HepG2 (cell line): ENCODE results near the gene ADCY6. TPM values are rescaled to one million over a fixed set of nuclear protein-coding genes. Genes with fewer than 3 reads are reported as not detected.

Source experiments
- ATAC-seq: fragments of 200-7000 bp; cut with Tn5 transposase; 3 replicates; pipeline ENCODE4 v1.9.1; 2020; ENCODE audit warnings: mild to moderate bottlenecking, moderate library complexity
- BruUV-seq: library from RNA; stranded (reverse); fragments of 400-500 nt; replicated peaks from 2 replicates; lab custom pipeline; 2021; lab: Mats Ljungman, UMichigan
- CTCF ChIA-PET: fragments of 300-600 bp; formaldehyde crosslinking; extraction: SDS; loops from one replicate; lab custom pipeline; 2021; ENCODE audit warnings: low total read pairs, inconsistent platforms, low intra/inter-chr PET ratio; lab: Yijun Ruan, JAX
- POLR2A ChIA-PET: fragments of 350-600 bp; sonication (Branson Sonifier 250); formaldehyde crosslinking; loops from one replicate; lab custom pipeline; 2020; ENCODE audit warnings: antibody characterized with exemption, inconsistent platforms; lab: Yijun Ruan, JAX
- DNase-seq: peaks from one replicate; pipeline ENCODE4 v3.0.0-alpha.2; 2015; ENCODE audit warnings: low spot score
- FAIRE-seq: peaks from 3 replicates; lab custom pipeline; 2011; peaks lifted over from hg19 to GRCh38; lab: Jason Lieb, UNC
- H2AFZ ChIP-seq: one replicate; pipeline ENCODE4 v1.6.1; 2011; ENCODE audit warnings: low read length, inconsistent platforms
- H3K27ac ChIP-seq: fragments of 300-600 bp; 3 replicates; pipeline ENCODE4 v1.8.0; 2011; ENCODE audit warnings: mixed run types, mild to moderate bottlenecking, mixed read lengths, low read length, inconsistent platforms; ENCODE audit not compliant: insufficient read depth; ENCODE audit errors: extremely low read length
- H3K27me3 ChIP-seq, 2 experiments: fragments of 200-600 bp in 1 of 2; 2 replicates in 1 of 2; 3 replicates in 1 of 2; pipeline versions ENCODE4 v1.6.0 to v1.8.0; 2011; ENCODE audit warnings: low read length in 2 of 2, mild to moderate bottlenecking in 2 of 2, moderate library complexity in 2 of 2, inconsistent platforms in 1 of 2; ENCODE audit not compliant: insufficient read depth in 2 of 2, control insufficient read depth in 1 of 2
- H3K36me3 ChIP-seq, 2 experiments: fragments of 200-600 bp in 1 of 2; replicated peaks in 1 of 2; 2 replicates in 1 of 2; 3 replicates in 1 of 2; pipeline versions ENCODE4 v1.5.1 to v1.8.0; 2011; ENCODE audit warnings: low read length in 2 of 2, inconsistent platforms in 1 of 2; ENCODE audit not compliant: insufficient read depth in 2 of 2, control insufficient read depth in 1 of 2
- H3K4me1 ChIP-seq: 2 replicates; pipeline ENCODE4 v1.5.1; 2012; ENCODE audit warnings: low read length, inconsistent platforms; ENCODE audit not compliant: insufficient read depth
- H3K4me2 ChIP-seq: 2 replicates; pipeline ENCODE4 v1.6.0; 2011; ENCODE audit warnings: low read depth, low read length, inconsistent platforms
- H3K4me3 ChIP-seq, 3 experiments: fragments of 200-600 bp in 1 of 3; sonication (generic), shearing (Covaris generic) in 1 of 3; replicated peaks in 1 of 3; 2 replicates each; pipeline ENCODE4 v1.5.1; 2011 to 2016; ENCODE audit warnings: low read length in 3 of 3, inconsistent platforms in 2 of 3, low read depth in 2 of 3, mild to moderate bottlenecking in 2 of 3, control low read depth in 1 of 3, mixed read lengths in 1 of 3; ENCODE audit not compliant: insufficient read depth in 1 of 3
- H3K79me2 ChIP-seq: one replicate; pipeline ENCODE4 v1.6.1; 2011; ENCODE audit warnings: low read length, inconsistent platforms; ENCODE audit not compliant: insufficient read depth
- H3K9ac ChIP-seq: 2 replicates; pipeline ENCODE4 v1.6.0; 2011; ENCODE audit warnings: mild to moderate bottlenecking, low read depth, low read length, inconsistent platforms; ENCODE audit not compliant: insufficient read depth
- H3K9me3 ChIP-seq: 2 replicates; pipeline ENCODE4 v1.5.1; 2012; ENCODE audit warnings: mild to moderate bottlenecking, low read length
- H4K20me1 ChIP-seq: 2 replicates; pipeline ENCODE4 v1.6.0; 2011; ENCODE audit warnings: inconsistent platforms, mild to moderate bottlenecking, low read length, moderate library complexity; ENCODE audit not compliant: insufficient read depth
- IRX3 ChIP-seq: sonication (generic); formaldehyde crosslinking; IDR thresholded peaks from 2 replicates; pipeline ENCODE4 v1.8.1; 2023; ENCODE audit warnings: mild to moderate bottlenecking, low read depth, missing genetic modification reagents, borderline replicate concordance
- KDM1A ChIP-seq: IDR thresholded peaks from 2 replicates; pipeline ENCODE4 v1.6.1; 2016; ENCODE audit warnings: missing compliant biosample characterization
- NR2F6 ChIP-seq, 2 experiments: IDR thresholded peaks; 2 replicates each; pipeline ENCODE4 v1.6.1; 2016; ENCODE audit warnings: antibody characterized with exemption in 1 of 2, mild to moderate bottlenecking in 1 of 2
- SRF ChIP-seq: IDR thresholded peaks from 2 replicates; pipeline ENCODE4 v1.6.1; 2011; ENCODE audit warnings: mild to moderate bottlenecking, low read depth, low read length, moderate library complexity
- TBX3 ChIP-seq: fragments of 450-650 bp; IDR thresholded peaks from 2 replicates; pipeline ENCODE4 v1.6.1; 2017; ENCODE audit warnings: antibody characterized with exemption, mild to moderate bottlenecking, inconsistent platforms, borderline replicate concordance
- ZMAT3 ChIP-seq: sonication (generic); formaldehyde crosslinking; conservative IDR thresholded peaks from 2 replicates; pipeline ENCODE4 v1.7.0; 2021; ENCODE audit warnings: missing genetic modification reagents
- ZMYM4 ChIP-seq: sonication (generic); formaldehyde crosslinking; IDR thresholded peaks from 2 replicates; pipeline ENCODE4 v1.8.1; 2023; ENCODE audit warnings: mild to moderate bottlenecking, missing genetic modification reagents
- ZNF713 ChIP-seq: sonication (generic); formaldehyde crosslinking; IDR thresholded peaks from 2 replicates; pipeline ENCODE4 v1.4.0; 2020; ENCODE audit warnings: mild to moderate bottlenecking, missing genetic modification reagents
- WGBS: methylation state at CpG from one replicate; pipeline ENCODE4 v1.1.6; 2017; ENCODE audit warnings: low lambda C conversion rate; 5-methylcytosine and 5-hydroxymethylcytosine counted together
- in situ Hi-C: cut with HindIII; loops from 2 replicates; pipeline ENCODE4 v1.10.0; 2017; ENCODE audit warnings: low pct_unique_long_range_greater_than_20kb; ENCODE audit not compliant: extremely low pct_ligation_motif_present
- intact Hi-C: fragments of 100-400 bp; cut with micrococcal nuclease; formaldehyde crosslinking; loops from one replicate; pipeline ENCODE4 v1.10.0; 2022; ENCODE audit not compliant: unreplicated experiment
- polyA plus RNA-seq, 8 experiments: library from polyadenylated mRNA; depleted of rRNA in 3 of 8; stranded (reverse) in 7 of 8; unstranded in 1 of 8; fragments of >200 nt; fragmentation: Illumina TruSeq in 4 of 8; extraction: Trizol in 4 of 8; gene quantifications; 2 replicates each; pipeline versions ENCODE4 v1.2.1 to v1.2.3, GENCODE V29; 2011 to 2016; ENCODE audit warnings: low read depth in 4 of 8, missing spikeins in 1 of 8, mixed read lengths in 1 of 8; ENCODE audit not compliant: insufficient read depth in 1 of 8
- total RNA-seq, 5 experiments: library from RNA; depleted of rRNA; stranded (reverse); fragments of >200 nt; fragmentation: Illumina TruSeq; extraction: Trizol; gene quantifications; 2 replicates each; pipeline ENCODE4 v1.2.3, GENCODE V29; 2016; ENCODE audit warnings: low read depth in 1 of 5
- TF ChIP-seq, protein P1 (sequence below): IDR thresholded peaks from 2 replicates; pipeline ENCODE4 v1.6.1; 2016; ENCODE audit warnings: low read depth
- TF ChIP-seq, protein P2 (sequence below): sonication (generic); formaldehyde crosslinking; IDR thresholded peaks from one replicate; pipeline ENCODE4 v1.5.1; 2020; ENCODE audit warnings: mild to moderate bottlenecking, missing genetic modification reagents; ENCODE audit errors: not compliant biosample characterization
- TF ChIP-seq, protein P3 (sequence below): IDR thresholded peaks from 2 replicates; pipeline ENCODE4 v1.6.1; 2016; ENCODE audit warnings: control low read depth

Gene ADCY6
- total and polyA plus RNA-seq, 2 of the 13 experiments (the other 11 are each of a cell fraction or from before 2014, with no cell fraction given) = 10.6 to 11.8 TPM

DNA sequence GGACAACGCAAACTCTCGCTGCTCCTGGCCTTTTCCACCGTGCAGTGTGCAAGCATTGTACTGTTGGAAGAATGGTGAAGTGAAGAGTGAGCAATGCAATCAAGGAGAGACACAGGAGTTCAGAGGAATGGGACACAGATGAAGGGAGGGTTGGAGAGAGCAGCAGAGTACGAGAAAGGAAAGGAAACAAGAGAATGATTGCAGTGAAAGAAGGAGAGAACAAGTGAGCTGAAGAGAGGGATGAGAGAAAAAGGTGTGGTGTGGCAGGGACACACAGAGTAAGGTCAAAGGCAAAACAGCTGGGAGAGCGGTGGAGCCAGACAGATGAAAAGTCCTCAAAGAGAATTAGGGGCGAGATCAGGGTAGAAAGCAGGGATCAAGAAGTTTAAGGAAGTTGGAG is 42.4 kb upstream of the ADCY6 start:
- ChIA-PET CTCF (no interaction called here), POLR2A (no interaction called here)
- no peaks in the 10 kb centered on the region for H3K79me2 ChIP-seq
- no peak overlapping the region for H2AFZ ChIP-seq
- no peaks in the 10 kb centered on the region for H3K9me3 ChIP-seq
- no peak overlapping the region for H3K27ac ChIP-seq
- no peak overlapping the region for H3K4me2 ChIP-seq
- no peaks in the 10 kb centered on the region for H3K4me1 ChIP-seq
- in situ Hi-C loops (no loop called here), intact Hi-C loops (no loop called here)
- H3K27me3 ChIP-seq = 0 out of 5 replicates have a peak, but pooled peaks cover 0 to under 1% of the 10 kb centered on the region in 2 experiments
- FAIRE-seq = no peak
- no peaks in the 10 kb centered on the region for H4K20me1 ChIP-seq
- H3K36me3 ChIP-seq = peaks cover 32 to 52% of the 10 kb centered on the region in 2 experiments
- no peak overlapping the region for H3K9ac ChIP-seq
- BruUV-seq = no TSS peak
- WGBS = 95% methylated on average over 6 of the region's 6 CpGs
- H3K4me3 ChIP-seq = no peak overlapping the region
- DNase-seq = no peak
- no peak for ATAC-seq
- TF ChIP-seq ZMYM4 (CRISPR knock-in tag) (no peak), SRF (no peak), IRX3 (CRISPR knock-in tag) (no peak), KDM1A (no peak), NR2F6 (IDR thresholded peaks at IDR 0.05) (no peak), NR2F6 (CRISPR knock-in tag; IDR thresholded peaks at IDR 0.05) (no peak), TBX3 (no peak), ZNF713 (CRISPR knock-in tag) (no peak), ZMAT3 (CRISPR knock-in tag) (no peak)
- TF ChIP-seq, protein P1, sequence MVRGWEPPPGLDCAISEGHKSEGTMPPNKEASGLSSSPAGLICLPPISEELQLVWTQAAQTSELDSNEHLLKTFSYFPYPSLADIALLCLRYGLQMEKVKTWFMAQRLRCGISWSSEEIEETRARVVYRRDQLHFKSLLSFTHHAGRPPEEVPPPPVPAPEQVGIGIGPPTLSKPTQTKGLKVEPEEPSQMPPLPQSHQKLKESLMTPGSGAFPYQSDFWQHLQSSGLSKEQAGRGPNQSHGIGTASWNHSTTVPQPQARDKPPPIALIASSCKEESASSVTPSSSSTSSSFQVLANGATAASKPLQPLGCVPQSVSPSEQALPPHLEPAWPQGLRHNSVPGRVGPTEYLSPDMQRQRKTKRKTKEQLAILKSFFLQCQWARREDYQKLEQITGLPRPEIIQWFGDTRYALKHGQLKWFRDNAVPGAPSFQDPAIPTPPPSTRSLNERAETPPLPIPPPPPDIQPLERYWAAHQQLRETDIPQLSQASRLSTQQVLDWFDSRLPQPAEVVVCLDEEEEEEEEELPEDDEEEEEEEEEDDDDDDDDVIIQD (CRISPR knock-in tag) = no peak
- TF ChIP-seq, protein P2, sequence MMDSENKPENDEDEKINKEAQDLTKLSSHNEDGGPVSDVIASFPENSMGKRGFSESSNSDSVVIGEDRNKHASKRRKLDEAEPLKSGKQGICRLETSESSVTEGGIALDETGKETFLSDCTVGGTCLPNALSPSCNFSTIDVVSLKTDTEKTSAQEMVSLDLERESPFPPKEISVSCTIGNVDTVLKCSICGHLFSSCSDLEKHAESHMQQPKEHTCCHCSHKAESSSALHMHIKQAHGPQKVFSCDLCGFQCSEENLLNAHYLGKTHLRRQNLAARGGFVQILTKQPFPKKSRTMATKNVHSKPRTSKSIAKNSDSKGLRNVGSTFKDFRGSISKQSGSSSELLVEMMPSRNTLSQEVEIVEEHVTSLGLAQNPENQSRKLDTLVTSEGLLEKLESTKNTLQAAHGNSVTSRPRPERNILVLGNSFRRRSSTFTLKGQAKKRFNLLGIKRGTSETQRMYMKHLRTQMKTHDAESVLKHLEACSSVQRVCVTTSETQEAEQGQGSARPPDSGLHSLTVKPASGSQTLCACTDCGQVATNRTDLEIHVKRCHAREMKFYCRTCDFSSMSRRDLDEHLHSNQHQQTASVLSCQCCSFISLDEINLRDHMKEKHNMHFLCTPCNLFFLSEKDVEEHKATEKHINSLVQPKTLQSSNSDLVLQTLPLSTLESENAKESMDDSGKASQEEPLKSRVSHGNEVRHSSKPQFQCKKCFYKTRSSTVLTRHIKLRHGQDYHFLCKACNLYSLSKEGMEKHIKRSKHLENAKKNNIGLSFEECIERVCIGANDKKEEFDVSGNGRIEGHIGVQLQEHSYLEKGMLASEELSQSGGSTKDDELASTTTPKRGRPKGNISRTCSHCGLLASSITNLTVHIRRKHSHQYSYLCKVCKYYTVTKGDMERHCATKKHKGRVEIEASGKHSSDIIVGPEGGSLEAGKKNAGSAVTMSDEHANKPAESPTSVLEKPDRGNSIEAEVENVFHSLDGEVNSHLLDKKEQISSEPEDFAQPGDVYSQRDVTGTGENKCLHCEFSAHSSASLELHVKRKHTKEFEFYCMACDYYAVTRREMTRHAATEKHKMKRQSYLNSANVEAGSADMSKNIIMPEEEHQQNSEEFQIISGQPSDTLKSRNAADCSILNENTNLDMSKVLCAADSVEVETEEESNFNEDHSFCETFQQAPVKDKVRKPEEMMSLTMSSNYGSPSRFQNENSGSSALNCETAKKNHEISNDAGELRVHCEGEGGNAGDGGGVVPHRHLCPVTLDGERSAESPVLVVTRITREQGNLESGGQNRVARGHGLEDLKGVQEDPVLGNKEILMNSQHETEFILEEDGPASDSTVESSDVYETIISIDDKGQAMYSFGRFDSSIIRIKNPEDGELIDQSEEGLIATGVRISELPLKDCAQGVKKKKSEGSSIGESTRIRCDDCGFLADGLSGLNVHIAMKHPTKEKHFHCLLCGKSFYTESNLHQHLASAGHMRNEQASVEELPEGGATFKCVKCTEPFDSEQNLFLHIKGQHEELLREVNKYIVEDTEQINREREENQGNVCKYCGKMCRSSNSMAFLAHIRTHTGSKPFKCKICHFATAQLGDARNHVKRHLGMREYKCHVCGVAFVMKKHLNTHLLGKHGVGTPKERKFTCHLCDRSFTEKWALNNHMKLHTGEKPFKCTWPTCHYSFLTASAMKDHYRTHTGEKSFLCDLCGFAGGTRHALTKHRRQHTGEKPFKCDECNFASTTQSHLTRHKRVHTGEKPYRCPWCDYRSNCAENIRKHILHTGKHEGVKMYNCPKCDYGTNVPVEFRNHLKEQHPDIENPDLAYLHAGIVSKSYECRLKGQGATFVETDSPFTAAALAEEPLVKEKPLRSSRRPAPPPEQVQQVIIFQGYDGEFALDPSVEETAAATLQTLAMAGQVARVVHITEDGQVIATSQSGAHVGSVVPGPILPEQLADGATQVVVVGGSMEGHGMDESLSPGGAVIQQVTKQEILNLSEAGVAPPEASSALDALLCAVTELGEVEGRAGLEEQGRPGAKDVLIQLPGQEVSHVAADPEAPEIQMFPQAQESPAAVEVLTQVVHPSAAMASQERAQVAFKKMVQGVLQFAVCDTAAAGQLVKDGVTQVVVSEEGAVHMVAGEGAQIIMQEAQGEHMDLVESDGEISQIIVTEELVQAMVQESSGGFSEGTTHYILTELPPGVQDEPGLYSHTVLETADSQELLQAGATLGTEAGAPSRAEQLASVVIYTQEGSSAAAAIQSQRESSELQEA = no peak
- TF ChIP-seq, protein P3, sequence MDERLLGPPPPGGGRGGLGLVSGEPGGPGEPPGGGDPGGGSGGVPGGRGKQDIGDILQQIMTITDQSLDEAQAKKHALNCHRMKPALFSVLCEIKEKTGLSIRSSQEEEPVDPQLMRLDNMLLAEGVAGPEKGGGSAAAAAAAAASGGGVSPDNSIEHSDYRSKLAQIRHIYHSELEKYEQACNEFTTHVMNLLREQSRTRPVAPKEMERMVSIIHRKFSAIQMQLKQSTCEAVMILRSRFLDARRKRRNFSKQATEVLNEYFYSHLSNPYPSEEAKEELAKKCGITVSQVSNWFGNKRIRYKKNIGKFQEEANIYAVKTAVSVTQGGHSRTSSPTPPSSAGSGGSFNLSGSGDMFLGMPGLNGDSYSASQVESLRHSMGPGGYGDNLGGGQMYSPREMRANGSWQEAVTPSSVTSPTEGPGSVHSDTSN (CRISPR knock-in tag) = no peak
